T47D (cell line): ENCODE measurements around the gene NBDY.

Source experiments
- DNase-seq, 2 experiments: peaks; one replicate each; pipeline versions ENCODE4 v3.0.0 to v3.0.0-alpha.2; 2011 to 2012; ENCODE audit warnings: low read depth in 1 of 2, low spot score in 1 of 2
- JUND ChIP-seq: IDR thresholded peaks from 2 replicates; pipeline ENCODE4 v1.6.1; 2012; ENCODE audit warnings: low read depth
- in situ Hi-C: cut with HindIII; loops from 2 replicates; pipeline ENCODE4 v1.10.0; 2016; ENCODE audit warnings: low sequenced_read_pairs, low pct_unique_long_range_greater_than_20kb

Gene NBDY

GRCh38 chrX:56857042-56857441, 128.0 kb downstream of the NBDY start:
- DNase-seq: no peak
- in situ Hi-C loops: no loop called here
- TF ChIP-seq JUND: no peak

DNA sequence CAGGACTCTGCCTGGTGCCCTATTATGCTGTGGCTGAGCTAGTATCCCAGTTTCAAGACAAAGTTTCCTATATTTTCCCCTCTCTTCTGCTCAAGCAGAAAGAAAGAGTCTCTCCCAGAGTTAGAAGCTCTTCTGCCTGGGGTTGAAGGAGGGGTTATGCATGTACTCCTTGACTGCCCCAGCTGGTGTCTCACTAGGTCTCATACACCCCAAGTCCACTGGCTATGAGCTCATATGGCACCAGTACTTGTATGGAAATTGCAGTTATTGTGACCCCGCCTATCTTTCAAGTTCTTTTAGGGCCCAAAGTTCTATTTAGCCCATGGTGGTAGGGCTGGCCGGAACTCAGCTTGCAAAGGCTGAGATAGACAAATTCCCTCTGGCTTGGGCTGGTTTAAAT, 131.8 kb downstream of the NBDY start:
- DNase-seq: no peak
- TF ChIP-seq JUND: no peak
- in situ Hi-C loops: no loop called here
